Fibroblast of the aortic adventitia (primary cell): ENCODE results near the gene TFCP2. TPM values are rescaled to one million over a fixed set of nuclear protein-coding genes. Genes with fewer than 3 reads are reported as not detected.

Experiments used
- DNase-seq: peaks from one replicate; pipeline ENCODE4 v3.0.0-alpha.2; 2010; ENCODE audit warnings: low read depth
- H3K4me3 ChIP-seq: 2 replicates; pipeline ENCODE4 v1.5.1; 2011; ENCODE audit warnings: low read depth, mild to moderate bottlenecking, control low read depth, low read length, moderate library complexity
- CTCF ChIP-seq: IDR thresholded peaks from 2 replicates; pipeline ENCODE4 v1.5.1; 2011; ENCODE audit warnings: mild to moderate bottlenecking, low read length, control low read depth, inconsistent platforms; ENCODE audit not compliant: insufficient read depth
- total RNA-seq: library from RNA; depleted of rRNA; stranded (reverse); fragments of >200 nt; gene quantifications from 2 replicates; pipeline ENCODE4 v1.2.3, GENCODE V29; 2012; ENCODE audit warnings: low replicate concordance

Gene TFCP2
- total RNA-seq, 1 donor = 10.8 TPM

GRCh38 chr12:51183349-51183748 lies 10.4 kb upstream of the TFCP2 start:
- DNase-seq = no peak
- no peak overlapping the region for H3K4me3 ChIP-seq
- TF ChIP-seq CTCF = no peak

GRCh38 chr12:51181558-51181957 lies 8.6 kb upstream of the TFCP2 start:
- no peak for TF ChIP-seq CTCF
- no peak for DNase-seq
- H3K4me3 ChIP-seq = no peak overlapping the region

GRCh38 chr12:51177897-51178296 lies 5.0 kb upstream of the TFCP2 start:
- no peak overlapping the region for H3K4me3 ChIP-seq
- DNase-seq = no peak
- TF ChIP-seq CTCF = no peak

GRCh38 chr12:51174501-51174900 lies 1.6 kb upstream of the TFCP2 start:
- no peak for TF ChIP-seq CTCF

GRCh38 chr12:51171884-51172514 lies 936 bp downstream of the TFCP2 start:
- peak; percentile 35 for DNase-seq
- TF ChIP-seq CTCF = no peak
- H3K4me3 ChIP-seq = peak overlapping the region; percentile 97

More at GRCh38 chr12:51174501-51174900, 1.6 kb upstream of the TFCP2 start:
- DNase-seq = no peak
- no peak overlapping the region for H3K4me3 ChIP-seq

- no peak for DNase-seq
- TF ChIP-seq CTCF = no peak
- H3K4me3 ChIP-seq = no peak overlapping the region
Observed at GRCh38 chr12:51163795-51164194, 9.1 kb downstream of the TFCP2 start.

- DNase-seq = no peak
- TF ChIP-seq CTCF = no peak
Observed at GRCh38 chr12:51162217-51162616, 10.7 kb downstream of the TFCP2 start.

More at GRCh38 chr12:51162217-51162616, 10.7 kb downstream of the TFCP2 start:
- H3K4me3 ChIP-seq = no peak overlapping the region
